ENCODE results near the gene TP53BP2.

DNA sequence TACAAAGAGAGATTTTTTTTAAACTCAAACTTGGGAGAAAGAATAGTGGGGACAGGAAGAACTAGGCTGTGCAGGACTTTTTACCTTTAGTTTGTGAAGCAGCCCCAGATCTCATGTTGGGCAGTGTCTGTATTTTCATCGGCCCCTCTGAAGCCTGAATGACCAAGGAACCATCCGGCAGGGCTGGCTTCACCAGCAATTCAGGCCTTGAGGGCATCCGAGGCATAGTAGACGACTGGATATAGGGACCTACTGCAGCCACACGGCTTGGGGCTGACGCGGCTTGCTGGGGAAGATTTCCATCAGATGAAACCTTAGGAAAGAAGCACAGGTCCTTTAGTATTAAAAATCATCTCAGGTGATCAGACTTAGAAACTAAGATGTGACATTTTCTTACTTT lies 43.7 kb downstream of the TP53BP2 start:
- TF ChIP-seq CTCF (IDR thresholded peaks at IDR 0.05 in 4 of 5, conservative IDR thresholded peaks at IDR 0.05 in 1 of 5) (no peak), POLR2A (IDR thresholded peaks at IDR 0.05) (no peak)

Data from gastrocnemius medialis (tissue), 4 donors.